ENCODE results near the gene KLK1.

The KLK1 gene

DNA sequence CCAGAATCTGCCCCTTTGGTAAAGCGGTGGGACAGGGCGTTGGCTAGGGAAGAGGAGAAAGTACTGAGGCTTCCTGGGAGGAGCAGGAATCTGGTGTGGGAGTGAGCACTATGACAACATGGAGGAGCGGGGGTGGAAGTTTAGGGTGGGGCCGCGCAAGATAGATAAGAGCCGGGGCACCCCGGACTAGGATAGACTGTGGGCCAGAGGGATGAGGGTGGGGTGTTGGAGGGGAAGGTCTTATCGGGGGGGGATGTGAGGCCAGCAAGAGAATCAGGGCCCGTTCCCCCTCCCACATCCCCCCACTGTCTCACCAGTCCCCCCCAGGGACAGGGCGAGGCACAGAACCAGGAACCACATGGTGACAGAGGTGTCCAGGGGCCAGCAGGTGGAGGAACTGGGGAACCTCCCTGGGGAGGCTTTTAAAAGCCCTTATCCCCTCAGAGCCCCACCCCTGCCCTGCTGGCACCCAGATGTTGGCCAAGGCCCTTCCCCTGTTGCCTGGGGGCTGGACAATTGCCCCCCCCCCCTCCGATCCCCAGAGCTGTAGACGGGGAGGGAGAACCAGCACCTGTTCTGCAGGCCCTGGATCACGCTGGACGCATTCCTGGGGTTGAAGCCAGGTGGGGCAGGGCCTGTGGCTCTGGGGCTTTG is at the start of gene KLK1:
TSS of gene KLK1 (minus strand) at position 399 of the 654 bp plus-strand sequence. CDS start at position 360, 39 bp downstream.
- DNase-seq, result no peak

DNA sequence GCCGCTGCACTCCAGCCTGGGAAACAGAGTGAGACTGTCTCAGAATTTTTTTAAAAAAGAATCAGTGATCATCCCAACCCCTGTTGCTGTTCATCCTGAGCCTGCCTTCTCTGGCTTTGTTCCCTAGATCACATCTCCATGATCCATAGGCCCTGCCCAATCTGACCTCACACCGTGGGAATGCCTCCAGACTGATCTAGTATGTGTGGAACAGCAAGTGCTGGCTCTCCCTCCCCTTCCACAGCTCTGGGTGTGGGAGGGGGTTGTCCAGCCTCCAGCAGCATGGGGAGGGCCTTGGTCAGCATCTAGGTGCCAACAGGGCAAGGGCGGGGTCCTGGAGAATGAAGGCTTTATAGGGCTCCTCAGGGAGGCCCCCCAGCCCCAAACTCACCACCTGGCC is 49.5 kb upstream of the KLK1 start, which contains the start of gene KLK2:
TSS of gene KLK2 (plus strand) at position 384 of the 400 bp plus-strand sequence. CDS start 35 bp downstream, outside the sequence.
- DNase-seq, result no peak

DNA sequence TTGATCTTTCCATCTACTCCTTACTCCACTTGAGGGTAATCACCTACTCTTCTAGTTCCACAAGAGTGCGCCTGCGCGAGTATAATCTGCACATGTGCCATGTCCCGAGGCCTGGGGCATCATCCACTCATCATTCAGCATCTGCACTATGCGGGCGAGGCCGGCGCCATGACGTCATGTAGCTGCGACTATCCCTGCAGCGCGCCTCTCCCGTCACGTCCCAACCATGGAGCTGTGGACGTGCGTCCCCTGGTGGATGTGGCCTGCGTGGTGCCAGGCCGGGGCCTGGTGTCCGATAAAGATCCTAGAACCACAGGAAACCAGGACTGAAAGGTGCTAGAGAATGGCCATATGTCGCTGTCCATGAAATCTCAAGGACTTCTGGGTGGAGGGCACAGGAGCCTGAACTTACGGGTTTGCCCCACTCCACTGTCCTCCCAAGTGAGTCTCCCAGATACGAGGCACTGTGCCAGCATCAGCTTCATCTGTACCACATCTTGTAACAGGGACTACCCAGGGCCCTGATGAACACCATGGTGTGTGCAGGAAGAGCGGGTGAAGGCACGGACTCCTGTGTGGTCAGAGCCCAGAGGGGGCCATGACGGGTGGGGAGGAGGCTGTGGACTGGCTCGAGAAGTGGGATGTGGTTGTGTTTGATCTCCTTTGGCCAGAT is 47.0 kb upstream of the KLK1 start:
- no peak for DNase-seq

DNA sequence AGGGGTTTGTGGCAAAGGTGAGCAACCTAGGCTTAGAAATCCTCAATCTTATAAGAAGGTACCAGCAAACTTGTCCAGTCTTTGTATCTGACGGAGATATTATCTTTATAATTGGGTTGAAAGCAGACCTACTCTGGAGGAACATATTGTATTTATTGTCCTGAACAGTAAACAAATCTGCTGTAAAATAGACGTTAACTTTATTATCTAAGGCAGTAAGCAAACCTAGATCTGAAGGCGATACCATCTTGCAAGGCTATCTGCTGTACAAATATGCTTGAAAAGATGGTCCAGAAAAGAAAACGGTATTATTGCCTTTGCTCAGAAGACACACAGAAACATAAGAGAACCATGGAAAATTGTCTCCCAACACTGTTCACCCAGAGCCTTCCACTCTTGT is 45.9 kb upstream of the KLK1 start:
- no peak for DNase-seq

DNA sequence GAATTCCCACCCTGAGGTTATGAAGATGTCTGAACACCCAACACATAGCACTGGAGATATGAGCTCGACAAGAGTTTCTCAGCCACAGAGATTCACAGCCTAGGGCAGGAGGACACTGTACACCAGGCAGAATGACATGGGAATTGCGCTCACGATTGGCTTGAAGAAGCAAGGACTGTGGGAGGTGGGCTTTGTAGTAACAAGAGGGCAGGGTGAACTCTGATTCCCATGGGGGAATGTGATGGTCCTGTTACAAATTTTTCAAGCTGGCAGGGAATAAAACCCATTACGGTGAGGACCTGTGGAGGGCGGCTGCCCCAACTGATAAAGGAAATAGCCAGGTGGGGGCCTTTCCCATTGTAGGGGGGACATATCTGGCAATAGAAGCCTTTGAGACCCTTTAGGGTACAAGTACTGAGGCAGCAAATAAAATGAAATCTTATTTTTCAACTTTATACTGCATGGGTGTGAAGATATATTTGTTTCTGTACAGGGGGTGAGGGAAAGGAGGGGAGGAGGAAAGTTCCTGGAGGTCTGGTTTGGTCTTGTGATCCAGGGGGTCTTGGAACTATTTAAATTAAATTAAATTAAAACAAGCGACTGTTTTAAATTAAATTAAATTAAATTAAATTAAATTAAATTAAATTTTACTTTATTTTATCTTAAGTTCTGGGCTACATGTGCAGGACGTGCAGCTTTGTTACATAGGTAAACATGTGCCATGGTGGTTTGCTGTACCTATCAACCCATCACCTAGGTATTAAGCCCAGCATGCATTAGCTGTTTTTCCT is 38.1 kb upstream of the KLK1 start:
- DNase-seq, result no peak

DNA sequence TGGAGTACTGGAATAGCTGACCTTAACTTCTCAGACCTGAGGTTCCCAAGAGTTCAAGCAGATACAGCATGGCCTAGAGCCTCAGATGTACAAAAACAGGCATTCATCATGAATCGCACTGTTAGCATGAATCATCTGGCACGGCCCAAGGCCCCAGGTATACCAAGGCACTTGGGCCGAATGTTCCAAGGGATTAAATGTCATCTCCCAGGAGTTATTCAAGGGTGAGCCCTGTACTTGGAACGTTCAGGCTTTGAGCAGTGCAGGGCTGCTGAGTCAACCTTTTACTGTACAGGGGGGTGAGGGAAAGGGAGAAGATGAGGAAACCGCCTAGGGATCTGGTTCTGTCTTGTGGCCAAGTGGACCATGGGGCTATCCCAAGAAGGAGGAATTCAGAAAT is 37.4 kb upstream of the KLK1 start:
- DNase-seq, result no peak

DNA sequence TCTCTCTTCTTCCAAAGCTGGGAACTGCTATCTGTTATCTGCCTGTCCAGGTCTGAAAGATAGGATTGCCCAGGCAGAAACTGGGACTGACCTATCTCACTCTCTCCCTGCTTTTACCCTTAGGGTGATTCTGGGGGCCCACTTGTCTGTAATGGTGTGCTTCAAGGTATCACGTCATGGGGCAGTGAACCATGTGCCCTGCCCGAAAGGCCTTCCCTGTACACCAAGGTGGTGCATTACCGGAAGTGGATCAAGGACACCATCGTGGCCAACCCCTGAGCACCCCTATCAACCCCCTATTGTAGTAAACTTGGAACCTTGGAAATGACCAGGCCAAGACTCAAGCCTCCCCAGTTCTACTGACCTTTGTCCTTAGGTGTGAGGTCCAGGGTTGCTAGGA is 36.3 kb upstream of the KLK1 start:
- no peak for DNase-seq

DNA sequence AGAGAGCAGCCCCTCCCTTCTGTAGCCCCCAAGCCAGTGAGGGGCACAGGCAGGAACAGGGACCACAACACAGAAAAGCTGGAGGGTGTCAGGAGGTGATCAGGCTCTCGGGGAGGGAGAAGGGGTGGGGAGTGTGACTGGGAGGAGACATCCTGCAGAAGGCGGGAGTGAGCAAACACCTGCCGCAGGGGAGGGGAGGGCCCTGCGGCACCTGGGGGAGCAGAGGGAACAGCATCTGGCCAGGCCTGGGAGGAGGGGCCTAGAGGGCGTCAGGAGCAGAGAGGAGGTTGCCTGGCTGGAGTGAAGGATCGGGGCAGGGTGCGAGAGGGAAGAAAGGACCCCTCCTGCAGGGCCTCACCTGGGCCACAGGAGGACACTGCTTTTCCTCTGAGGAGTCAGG is 35.3 kb upstream of the KLK1 start:
- DNase-seq, result peak; percentile 73

DNA sequence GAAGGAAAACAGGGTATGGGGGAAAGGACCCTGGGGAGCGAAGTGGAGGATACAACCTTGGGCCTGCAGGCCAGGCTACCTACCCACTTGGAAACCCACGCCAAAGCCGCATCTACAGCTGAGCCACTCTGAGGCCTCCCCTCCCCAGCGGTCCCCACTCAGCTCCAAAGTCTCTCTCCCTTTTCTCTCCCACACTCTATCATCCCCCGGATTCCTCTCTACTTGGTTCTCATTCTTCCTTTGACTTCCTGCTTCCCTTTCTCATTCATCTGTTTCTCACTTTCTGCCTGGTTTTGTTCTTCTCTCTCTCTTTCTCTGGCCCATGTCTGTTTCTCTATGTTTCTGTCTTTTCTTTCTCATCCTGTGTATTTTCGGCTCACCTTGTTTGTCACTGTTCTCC is 33.8 kb upstream of the KLK1 start:
- DNase-seq, result no peak

DNA sequence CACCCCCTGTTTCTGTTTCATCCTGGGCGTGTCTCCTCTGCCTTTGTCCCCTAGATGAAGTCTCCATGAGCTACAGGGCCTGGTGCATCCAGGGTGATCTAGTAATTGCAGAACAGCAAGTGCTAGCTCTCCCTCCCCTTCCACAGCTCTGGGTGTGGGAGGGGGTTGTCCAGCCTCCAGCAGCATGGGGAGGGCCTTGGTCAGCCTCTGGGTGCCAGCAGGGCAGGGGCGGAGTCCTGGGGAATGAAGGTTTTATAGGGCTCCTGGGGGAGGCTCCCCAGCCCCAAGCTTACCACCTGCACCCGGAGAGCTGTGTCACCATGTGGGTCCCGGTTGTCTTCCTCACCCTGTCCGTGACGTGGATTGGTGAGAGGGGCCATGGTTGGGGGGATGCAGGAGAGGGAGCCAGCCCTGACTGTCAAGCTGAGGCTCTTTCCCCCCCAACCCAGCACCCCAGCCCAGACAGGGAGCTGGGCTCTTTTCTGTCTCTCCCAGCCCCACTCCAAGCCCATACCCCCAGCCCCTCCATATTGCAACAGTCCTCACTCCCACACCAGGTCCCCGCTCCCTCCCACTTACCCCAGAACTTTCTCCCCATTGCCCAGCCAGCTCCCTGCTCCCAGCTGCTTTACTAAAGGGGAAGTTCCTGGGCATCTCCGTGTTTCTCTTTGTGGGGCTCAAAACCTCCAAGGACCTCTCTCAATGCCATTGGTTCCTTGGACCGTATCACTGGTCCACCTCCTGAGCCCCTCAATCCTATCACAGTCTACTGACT is 31.2 kb upstream of the KLK1 start, which contains the start of gene KLK3:
TSS of gene KLK3 (plus strand) at position 280 of the 775 bp plus-strand sequence. CDS start at position 321, 41 bp downstream.
- DNase-seq, result no peak

DNA sequence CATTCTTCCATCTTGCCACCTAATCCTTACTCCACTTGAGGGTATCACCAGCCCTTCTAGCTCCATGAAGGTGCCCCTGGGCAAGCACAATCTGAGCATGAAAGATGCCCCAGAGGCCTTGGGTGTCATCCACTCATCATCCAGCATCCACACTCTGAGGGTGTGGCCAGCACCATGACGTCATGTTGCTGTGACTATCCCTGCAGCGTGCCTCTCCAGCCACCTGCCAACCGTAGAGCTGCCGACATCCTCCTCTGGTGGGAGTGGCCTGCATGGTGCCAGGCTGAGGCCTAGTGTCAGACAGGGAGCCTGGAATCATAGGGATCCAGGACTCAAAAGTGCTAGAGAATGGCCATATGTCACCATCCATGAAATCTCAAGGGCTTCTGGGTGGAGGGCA is 28.0 kb upstream of the KLK1 start:
- DNase-seq, result no peak

DNA sequence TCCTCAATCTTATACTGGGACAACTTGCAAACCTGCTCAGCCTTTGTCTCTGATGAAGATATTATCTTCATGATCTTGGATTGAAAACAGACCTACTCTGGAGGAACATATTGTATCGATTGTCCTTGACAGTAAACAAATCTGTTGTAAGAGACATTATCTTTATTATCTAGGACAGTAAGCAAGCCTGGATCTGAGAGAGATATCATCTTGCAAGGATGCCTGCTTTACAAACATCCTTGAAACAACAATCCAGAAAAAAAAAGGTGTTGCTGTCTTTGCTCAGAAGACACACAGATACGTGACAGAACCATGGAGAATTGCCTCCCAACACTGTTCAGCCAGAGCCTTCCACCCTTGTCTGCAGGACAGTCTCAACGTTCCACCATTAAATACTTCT is 27.2 kb upstream of the KLK1 start:
- no peak for DNase-seq

DNA sequence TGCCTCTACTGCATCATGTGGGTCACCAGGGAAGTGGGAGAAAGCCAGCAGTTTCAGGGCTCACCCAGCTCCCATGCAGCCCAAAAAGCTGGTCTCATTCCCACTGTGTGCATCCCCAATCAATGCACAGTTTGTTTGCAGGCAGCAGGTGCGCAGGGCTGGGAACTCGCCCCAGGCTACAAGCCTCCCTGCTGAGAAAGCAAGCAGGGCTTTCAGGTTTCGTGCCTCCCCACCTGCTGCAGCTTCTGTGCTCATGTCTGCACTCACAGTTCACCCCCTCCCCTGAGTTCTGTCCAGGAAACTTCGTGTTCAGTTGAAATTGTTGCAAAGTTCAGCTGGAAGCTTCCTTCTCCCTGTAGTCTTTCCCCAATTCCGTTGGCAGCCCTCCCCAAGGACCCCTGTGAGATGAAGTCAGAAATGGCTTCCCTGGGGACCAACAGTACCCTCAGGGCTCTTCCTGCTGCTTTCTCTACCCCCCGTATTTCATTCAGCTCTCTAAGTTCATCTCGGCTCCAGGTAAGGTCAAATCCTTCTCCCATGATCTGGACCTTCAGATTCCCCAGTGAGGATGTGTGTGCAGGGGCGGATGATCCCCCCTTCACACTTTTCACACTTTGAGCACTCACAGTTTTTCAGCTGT is 20.8 kb upstream of the KLK1 start:
- peak; percentile 64 for DNase-seq

DNA sequence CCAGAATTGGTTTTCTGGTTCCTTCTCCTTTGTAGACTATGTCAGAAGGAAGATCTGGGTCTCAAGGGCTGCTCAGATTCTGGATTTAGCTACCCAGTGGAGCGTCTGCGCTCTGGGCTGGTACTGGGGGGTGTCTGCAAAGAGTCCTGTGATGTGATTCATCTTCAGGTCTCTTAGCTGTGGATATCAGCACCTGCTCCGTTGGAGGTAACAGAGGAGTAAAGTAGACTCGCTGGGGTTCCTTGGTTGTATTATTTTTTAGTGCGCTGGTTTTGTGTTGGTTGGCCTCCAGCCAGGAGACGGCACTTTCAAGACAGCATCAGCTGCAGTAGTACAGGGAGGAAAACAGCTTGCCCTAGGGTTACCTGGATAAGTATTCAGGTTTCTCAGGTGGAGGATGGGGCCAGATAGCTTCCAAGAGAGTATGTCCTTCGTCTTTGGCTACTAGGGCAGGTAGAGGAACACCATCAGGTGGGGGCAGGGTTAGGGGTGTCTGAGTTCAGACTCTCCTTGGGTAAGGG is 20.2 kb upstream of the KLK1 start:
- no peak for DNase-seq

DNA sequence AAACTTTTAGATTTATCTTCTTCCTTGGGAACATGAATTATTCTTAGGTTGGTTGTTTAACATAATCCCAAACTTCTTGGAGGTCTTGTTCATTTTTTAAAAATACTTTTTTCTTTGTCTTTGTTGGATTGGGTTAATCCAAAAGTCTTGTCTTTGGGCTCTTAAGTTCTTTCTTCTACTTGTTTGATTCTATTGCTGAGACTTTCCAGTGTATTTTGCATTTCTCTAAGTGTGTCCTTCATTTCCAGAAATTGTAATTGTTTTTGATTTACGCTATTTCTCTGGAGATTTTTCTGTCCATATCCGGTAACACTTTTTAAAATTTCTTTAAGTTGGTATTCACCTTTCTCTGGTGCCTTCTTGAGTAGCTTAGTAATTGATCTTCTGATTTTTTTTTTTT is 19.6 kb upstream of the KLK1 start:
- DNase-seq, result no peak

DNA sequence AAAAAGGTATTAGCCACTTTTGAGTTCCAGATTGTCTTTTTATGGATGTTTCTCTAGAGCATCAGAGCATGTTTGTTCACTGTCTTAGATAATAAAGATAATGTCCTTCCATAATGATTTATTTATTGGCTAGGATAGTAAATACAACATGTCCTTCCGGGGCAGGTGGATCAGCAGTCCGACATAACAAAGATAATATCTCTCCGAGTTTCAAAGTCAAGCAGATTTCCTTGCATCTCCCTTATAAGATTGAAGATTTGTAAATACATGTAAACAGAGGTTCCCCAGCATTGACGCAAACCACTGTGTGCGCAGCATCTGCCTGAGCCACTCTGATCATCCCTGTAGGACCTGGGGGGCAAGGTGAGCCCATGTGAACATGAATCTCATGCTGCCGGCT is 18.5 kb upstream of the KLK1 start:
- DNase-seq, result no peak

DNA sequence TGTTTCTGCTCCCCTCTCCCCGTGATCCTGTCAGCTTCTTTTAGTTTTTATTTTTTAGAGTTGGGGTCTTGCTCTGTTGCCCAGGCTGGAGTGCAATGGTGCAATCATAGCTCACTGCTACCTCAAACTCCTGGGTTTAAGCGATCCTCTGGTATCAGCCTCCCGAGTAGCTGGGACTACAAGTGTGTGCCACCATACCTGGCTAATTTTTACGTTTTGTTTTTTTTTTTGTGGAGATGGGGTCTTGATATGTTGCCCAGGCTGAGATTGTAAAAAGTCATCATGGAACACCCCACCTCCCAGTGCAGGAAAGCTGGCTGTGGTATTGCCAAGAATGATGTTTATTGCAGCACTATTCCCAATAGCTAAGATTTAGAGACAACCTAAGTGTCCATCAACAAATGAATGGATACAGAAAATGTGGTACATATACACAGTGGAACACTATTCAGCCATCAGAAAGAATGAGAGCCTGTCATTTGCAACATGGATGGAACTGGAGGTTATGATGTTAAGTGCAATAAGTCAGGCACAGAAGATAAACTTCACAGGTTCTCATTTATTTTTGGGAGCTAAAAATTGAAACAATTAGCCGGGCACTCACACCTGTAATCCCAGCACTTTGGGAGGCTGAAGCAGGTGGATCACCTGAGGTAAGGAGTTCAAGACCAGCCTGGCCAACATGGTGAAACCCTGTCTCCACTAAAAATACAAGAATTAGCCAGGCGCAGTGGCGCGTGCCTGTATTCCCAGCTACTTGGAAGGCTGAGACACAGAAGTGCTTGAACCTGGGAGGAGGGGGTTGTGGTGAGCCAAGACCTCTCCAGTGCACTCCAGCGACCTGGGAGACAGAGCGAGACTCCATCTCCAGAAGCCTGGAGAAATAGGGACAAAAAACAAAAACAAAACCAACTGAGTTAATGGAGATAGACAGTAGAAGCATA is 16.4 kb upstream of the KLK1 start:
- DNase-seq, result no peak

DNA sequence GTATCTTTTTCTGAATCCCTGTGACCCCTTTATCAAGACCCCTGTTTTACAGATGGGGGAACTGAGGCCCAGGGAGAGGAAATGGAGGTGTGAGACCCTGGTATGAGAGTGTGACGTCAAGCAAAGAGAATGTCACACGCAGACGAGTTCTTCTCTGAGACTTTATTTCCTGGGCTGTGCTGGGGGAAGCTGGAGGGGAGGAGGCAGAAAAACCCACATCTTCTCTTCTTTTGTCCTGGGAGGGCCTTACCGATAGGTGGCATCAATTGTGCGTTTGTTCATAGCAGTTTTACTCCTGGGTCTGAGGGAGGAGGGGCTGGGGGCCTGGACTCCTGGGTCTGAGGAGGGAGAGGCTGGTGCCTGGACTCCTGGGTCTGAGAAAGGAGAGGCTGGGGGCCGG is 14.7 kb upstream of the KLK1 start:
- DNase-seq, result no peak

DNA sequence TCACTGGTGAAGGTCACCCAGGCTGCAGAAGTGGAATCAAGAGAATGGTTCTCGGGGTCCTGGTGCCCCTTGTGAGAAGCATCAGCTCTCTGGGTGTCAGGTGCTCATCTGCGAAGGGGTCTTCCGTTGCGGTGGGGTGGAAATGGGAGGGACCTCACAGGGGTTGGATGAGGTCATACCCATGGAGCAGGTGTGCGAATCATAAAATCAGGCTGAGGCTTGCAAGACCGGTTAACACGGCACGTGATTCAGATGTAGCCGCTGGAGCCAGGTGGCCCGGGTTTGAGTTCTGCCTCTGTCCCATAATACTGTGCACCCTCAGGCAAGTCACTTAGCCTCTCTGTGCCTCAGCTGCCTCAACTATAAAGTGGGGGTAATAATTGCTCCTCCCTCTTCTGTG is 13.7 kb upstream of the KLK1 start:
- no peak for DNase-seq

DNA sequence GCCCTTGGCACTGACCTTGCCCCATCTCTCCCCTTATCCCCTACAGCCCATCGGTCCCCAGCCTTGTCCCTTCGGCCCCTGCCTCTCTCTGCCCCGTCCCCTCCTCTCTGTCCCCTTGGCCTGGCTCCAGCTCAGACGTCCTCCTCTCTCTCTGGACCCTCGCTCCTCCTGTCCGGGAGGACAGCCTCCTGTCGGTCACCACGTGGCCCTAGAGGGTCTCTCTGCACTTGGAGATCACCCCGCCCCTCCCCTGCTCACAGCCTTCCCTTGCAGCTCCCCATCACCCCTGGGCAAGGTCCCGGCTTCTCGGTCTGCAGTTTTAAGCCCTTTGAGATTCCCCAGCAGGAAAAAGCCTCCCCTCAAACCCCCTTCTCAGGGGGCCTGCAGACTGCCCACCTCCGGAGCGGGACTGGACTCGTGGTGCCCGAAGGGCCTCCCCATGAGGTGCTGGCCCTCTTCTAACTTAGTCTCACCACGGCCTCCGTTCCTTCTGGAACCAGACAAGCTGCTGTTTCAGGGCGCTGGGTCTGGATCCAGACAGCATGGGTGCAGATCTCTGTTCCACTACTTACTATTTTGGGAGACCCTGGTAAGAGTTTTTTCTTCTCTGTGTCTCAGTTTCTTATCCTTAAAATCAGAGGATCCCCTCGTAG is 13.1 kb upstream of the KLK1 start:
- DNase-seq, result no peak
